Neural cell (in vitro differentiated cells): Measurements from ENCODE around the gene TRAPPC5.

Experiments used
- CTCF ChIP-seq: fragments of 450-650 bp; IDR thresholded peaks from 2 replicates; pipeline ENCODE4 v1.5.1; 2014; ENCODE audit warnings: antibody characterized with exemption, mild to moderate bottlenecking, moderate library complexity; ENCODE audit not compliant: poor library complexity, severe bottlenecking
- EZH2 ChIP-seq: fragments of 200-600, 300-800 bp; shearing (Covaris generic), sonication (generic); IDR thresholded peaks from 2 replicates; pipeline ENCODE4 v1.6.1; 2014; ENCODE audit warnings: antibody characterized with exemption, low read length, borderline replicate concordance, mild to moderate bottlenecking; ENCODE audit not compliant: insufficient read depth, poor library complexity, severe bottlenecking
- MXI1 ChIP-seq: fragments of 450-650 bp; conservative IDR thresholded peaks from 2 replicates; pipeline ENCODE4 v1.6.1; 2014; ENCODE audit warnings: antibody characterized with exemption, mild to moderate bottlenecking; ENCODE audit not compliant: poor library complexity, severe bottlenecking
- POLR2AphosphoS5 ChIP-seq: IDR thresholded peaks from 2 replicates; pipeline ENCODE4 v1.6.1; 2012
- RAD21 ChIP-seq: fragments of 450-650 bp; conservative IDR thresholded peaks from 2 replicates; pipeline ENCODE4 v1.6.1; 2014; ENCODE audit warnings: antibody characterized with exemption, mild to moderate bottlenecking, moderate library complexity
- SMC3 ChIP-seq: fragments of 450-650 bp; conservative IDR thresholded peaks from 2 replicates; pipeline ENCODE4 v1.6.1; 2014; ENCODE audit warnings: antibody characterized with exemption, mild to moderate bottlenecking, moderate library complexity; ENCODE audit not compliant: poor library complexity
- TAF1 ChIP-seq: IDR thresholded peaks from 2 replicates; pipeline ENCODE4 v1.6.1; 2012; ENCODE audit warnings: low read depth

GRCh38 chr19:7737215-7737614 lies 56.6 kb downstream of the TRAPPC5 start:
- TF ChIP-seq MXI1 = no peak
- no peak for TF ChIP-seq CTCF
- TF ChIP-seq EZH2 = no peak
- TF ChIP-seq TAF1 = no peak
- TF ChIP-seq RAD21 = no peak
- no peak for TF ChIP-seq SMC3
- TF ChIP-seq POLR2AphosphoS5 = no peak
